NCI-H510A treated with DMSO at 0.1 percent for 48 hours (cell line): ENCODE data around the gene SUMO3.

ENCODE experiments used
- DNase-seq: peaks from one replicate; lab custom pipeline; 2025; lab: John Stamatoyannopoulos, UW

Gene SUMO3

DNA sequence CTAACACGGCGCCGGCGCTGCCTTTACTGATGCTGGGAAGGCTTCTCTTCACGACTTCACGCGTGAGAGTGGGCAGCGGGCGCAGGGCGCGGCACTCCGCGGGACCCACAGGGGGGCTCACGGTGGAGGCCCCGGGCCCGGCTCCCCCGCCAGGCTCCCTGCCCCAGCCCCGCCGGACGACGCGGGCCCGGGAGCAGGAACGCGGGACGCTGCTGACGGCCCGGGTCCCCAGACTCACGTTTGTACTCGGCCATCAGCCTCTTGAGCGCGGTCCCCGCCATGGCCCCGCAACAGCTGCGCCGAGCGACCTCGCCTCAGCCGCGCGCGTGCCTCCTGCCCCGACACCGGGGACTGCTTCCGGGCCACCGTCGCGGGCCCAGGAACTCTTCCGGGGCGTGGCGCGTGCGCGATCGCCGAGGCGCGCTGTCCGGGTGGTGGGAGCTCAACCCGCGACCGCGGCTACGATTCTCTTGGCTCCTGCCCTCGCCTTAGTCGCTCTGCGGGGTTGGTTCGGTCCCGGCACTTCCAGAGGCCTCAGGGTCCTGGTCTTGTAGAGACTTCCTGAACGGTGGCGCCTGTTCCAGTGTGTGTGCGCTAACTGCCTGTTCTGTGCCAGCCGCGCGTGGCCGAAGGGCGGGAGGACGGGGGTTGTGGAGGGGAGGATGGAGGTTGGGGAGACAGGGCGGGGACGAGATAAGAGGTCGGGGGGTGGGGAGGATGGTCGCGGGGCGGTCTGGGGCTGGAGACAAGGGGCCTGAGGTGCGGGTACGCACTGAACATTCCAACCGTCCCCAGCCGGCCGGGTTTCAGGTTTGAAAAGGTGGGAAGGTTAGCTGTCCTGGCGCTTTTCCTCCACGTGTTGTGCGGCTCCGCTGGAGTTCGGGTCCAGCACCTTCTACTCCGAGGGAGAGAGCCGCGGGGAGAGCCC, 16.1 kb downstream of the SUMO3 start, which contains the start of gene UBE2G2:
UBE2G2 (minus strand) TSS at position 353 of the 928 bp plus-strand sequence; CDS start at position 281, 72 bp downstream.
- peak; percentile 72 for DNase-seq

DNA sequence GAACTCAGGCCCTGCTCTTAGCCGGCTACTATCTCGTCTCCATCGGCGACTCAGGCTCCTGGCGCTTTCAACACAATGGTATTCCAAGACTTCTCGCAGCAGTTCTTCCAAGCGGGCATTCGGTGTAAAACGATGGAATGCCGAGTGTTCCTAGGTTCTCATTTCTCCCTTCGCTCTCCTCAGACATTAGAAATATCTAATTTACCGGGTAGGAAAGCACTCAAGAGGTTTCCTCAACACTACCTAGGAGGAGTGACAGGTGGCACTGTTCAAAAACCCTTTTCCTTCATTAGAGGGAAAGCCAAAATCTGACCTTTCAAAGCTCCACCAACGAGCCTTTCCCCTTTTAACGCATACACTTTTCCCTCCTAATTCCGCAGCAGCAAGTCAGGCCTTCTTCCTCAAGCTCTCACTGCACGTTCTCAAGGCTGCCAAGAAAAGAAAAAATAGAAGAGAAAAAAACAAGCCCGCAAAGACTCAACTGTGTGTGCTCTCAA, 16.8 kb downstream of the SUMO3 start:
- DNase-seq = peak; percentile 17

DNA sequence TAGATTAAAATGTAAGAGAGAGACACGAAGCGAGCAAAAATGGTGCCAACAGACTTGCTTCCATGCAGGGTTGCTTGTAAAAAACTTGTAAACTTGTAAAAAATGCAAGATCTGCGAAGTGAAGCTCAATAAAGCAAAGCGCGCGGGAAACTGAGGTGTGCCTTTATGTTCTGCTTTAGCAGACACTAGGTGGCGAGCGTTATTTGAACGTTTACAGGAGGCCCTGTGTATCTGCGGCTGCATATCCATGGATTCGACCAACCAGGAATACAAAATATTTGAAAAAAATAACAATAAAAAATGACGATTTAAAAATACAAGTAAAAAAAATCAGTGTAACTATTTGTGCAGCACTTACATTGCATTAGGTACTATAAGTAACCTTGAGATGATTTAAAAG, 17.8 kb downstream of the SUMO3 start:
- peak; percentile 17 for DNase-seq

DNA sequence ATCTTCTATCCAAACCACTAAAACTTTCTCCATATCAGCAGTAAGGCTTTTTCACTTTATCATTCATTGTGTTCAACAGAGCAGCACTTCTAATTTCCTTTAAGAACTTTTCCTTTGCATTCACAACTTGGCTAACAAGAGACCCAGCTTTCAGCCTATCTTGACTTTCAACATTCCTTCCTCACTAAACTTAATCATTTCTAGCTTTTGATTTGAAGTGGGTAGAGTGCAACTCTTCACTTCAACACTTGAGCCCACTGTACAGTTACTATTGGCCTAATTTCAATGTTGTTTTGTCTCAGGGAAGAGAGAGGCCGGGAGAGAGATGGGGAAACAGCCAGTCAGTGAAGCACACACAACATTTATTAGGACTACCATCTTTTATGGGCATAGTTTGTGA, 18.2 kb downstream of the SUMO3 start:
- DNase-seq = no peak

DNA sequence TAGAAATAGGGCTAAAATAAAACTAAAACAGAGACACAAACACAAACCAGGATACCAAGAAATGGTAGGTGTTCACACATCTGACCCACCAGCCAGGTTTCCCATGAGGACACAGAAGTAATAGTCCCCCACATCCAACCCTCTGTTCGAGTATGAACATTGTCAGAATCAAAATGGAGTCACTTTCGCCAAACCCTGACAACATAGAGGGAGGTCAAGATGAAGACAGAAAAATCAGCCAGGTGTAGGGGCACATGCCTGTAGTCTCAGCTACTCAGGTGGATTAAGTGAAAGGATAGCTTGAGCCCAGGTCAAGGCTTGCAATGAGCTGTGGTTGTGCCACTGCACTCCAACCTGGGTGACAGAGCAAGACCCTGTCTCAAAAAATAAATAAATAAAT, 20.1 kb downstream of the SUMO3 start:
- DNase-seq = no peak

DNA sequence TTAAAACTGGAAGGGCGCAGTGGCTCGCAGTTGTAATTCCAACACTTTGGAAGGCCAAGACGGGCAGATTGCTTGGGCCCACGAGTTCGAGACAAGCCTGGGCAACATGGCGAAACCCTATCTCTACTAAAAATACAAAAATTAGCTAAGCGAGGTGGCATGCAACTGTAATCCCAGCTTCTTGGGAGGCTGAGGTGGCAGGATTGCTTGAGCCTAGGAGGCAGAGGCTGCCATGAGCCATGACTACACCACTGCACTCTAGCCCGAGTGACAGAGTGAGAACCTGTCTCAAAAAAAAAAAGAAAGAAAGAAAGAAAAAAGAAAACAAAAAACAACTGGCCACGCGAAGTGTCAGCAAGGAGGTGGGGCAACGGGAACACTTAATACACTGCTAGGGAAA, 22.5 kb downstream of the SUMO3 start:
- DNase-seq = no peak

DNA sequence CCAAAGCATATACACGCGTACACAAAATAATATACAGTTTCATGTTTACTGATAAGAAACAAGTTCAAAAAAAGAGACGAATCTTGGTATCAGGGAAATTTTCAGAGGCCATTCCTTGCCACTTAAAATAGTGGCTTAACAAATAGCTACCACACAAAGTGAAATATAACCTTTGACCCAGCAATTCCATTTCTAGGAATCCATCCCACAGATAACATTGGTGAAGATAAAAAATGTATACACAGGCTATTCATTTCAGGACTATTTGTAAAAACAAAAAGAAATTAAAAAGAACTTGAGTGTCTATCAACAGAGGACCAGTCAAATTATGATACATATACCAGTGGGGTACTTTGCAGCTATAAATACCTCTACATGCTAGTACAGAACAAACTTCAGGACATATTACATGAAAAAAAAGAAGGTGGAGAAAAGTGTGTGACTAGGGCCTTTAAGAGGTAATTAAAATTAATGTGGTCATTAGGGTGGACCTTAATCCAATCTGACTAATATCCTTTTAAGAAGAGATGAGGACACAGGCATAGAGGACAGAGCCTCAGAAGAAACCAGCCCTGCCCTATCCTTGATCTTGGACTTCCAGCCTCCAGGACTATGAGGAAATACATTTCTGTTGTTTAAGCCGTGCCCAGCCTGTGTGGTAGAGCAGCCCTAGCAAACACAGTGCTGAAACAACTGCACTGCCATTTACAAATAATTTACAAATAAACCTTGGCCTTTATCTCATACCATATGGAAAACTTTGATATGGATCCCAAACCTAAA, 24.1 kb downstream of the SUMO3 start:
- no peak for DNase-seq

DNA sequence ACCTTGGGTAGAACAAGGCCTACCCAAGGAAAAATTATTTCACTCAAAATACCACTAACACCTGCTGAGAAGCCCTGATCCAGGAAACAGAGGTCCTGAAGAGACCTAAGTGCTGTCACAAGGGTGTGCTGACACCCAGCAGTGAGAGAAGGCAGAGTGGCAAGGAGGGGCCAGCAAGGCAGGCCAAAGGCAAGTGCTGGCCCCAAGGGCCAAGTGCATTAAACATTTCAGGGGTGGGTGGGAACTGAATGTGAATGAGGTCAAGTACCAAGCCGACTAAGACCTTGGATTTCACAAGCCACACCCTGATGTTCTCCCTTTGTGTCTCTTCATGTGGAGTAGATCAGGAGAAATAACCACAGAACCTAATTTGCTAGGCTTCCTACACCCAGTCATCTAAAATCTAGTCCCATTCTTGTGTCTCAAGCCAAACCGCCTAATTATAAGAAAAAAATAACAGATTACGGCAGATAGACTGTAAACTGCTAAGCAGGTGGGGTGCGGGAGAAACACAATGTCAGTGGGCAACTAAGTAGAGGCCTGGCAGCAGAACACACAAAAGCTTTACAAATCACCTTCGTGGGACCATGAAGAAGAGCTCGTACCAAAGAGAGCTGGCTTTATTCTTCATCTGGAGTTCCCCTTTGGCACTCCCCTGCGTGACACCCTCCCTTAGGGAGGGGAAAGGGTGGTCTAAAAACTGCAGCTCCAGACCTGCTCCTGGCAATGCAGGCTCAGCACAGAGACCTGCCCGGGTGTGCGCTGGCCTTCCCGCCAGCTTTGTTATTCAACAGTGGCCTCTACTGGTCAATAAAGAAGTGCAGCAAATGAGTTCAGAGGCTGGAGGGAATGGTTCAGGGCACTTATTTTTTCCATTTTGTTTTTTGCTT, 24.9 kb downstream of the SUMO3 start:
- DNase-seq = peak; percentile 81

DNA sequence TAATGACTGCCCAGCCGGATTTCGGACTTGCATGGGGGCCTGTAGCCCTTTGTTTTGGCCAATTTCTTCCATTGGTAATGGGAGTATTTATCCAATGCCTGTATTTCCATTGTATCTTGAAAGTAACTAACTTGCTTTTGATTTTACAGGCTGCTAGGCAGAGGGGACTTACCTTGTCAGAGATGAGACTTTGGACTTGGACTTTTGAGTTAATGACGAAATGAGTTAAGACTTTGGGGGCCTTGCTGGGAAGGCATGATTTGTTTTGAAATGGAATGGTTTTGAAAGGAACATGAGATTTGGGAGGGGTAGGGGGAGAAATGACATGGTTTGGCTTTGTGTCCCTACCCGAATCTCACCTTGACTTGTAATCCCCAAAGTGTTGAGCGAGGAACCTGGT, 25.9 kb downstream of the SUMO3 start:
- DNase-seq = no peak

DNA sequence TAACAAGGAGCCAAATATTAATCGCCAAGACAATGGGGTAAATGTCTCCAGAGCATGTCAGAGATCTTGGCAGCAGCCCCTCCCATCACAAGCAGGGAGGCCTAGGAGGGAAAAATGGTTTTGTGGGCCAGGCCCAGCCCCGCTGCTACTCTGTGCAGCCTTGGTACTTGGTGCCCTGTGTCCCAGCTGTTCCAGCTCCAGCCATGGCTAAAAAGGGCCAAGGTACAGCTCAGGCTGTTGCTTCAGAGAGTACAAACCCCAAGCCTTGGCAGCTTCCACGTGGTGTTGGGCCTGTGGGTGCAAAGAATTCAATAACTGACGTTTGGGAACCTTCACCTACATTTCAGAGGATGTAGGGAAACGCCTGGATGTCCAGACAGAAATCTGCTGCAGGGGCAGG, 26.6 kb downstream of the SUMO3 start:
- DNase-seq = no peak

DNA sequence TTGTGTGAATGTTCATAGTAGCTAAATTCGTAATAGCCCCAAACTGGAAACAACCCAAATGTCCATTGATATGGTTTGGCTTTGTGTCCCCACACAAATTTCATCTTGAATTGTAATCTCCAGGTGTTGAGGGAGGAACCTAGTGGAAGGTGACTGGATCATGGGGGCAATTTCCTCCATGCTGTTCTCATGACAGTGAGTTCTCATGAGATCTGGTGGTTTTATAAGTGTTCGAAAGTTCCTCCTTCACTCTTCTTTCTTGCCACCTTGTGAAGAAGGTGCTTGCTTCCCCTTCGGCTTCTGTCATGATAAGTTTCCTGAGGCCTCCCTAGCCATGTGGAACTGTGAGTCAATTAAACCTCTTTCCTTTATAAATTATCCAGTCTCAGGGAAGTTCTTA, 27.5 kb downstream of the SUMO3 start:
- DNase-seq = no peak

DNA sequence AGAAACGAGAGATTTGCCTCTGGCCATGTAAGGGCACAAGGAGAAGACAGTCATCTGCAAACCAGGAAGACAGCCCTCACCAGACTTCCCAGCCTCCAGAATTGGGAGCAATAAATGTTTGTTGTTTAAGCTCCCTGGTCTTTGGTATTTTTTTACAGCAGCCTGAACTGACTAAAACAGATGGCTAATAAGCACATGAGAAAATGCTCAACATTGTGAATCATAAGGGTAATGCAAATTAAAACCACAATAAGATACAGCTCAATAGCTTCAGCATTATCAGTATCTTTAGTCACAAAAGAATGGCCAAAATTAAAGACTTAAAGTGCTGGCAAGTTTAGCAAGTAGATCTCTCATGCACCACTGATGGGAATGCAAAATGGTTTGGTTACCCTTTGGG, 28.0 kb downstream of the SUMO3 start:
- DNase-seq = no peak

DNA sequence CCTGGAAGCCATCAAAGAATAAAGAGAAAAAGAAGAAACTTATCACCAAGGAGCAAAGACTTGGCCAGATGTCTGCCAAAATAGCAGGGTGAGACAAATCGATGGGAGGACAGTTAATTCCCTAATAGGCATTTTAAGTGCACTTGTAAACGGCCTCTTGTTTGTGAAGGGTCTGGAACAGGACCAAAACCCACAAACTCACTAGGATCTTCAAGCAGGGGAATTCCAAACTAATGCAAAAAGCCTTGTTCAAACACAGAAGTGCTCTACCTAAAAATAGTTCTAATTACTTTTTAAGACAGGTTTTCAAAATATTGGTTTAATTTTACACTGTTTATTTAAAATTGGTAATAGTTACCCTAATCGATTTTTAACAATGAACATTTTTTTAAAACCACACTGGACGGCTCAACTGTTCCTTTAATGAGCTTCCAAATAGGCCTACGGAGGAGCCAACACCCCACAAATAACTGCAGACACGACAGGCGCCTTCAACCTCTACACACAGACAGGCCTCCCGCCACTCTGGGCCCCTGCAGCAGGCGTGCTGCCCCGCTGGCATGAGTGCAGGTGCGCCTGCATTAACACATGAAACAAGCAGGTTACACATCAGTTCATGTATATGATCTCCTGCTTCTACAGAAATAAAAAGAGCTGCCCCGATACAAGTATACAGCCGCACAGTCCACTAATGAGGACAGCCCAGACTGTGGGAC, 32.1 kb downstream of the SUMO3 start:
- DNase-seq = no peak

DNA sequence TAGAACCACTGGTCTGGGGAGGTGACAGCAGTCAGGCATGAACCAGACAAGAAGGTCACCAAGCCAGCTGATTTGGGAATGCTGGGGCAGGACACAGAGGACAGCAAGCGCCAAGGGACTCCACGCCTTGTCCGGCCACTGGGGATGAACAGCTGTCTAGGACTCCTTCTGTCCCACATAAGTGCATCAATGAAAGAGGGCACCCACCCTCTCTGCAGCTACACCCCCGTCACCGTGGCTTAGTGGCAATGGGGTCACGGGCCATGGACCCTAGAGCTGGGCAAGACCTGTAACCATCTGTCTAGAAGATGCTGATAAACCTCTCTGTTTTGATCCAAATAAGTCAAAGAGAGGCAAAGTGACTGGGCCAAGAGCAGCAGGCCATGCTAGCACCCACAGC, 33.1 kb downstream of the SUMO3 start:
- DNase-seq = no peak

DNA sequence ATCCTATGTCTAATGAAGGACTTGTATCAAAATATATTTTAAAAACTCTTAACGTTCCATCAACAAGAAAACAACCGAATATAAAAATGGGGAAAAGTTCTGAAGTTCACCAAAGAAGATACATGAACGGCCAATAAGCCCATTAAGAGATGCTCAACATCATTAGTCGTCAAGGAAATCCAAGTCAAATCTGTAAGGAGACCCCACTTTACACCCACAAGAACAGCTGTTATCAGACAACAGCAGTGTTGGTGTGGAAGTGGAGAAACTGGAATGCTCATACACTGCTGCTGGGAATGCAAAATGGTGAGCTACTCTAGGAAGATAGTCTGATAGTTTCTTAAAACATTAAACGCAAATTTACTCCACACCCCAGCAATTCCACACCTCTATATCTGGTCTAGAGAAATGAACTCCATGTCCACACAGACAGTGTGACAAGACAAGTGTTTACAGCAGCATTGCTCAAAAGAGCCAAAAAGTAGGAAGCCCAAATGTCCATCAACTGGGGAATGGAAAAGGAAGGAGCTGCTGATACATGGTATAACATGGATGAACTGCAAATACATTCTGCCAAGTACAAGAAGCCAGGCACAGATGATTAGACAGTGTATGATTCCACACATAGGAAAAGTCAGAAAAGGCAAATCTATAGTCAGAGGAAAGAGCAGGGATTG, 34.7 kb downstream of the SUMO3 start:
- no peak for DNase-seq

DNA sequence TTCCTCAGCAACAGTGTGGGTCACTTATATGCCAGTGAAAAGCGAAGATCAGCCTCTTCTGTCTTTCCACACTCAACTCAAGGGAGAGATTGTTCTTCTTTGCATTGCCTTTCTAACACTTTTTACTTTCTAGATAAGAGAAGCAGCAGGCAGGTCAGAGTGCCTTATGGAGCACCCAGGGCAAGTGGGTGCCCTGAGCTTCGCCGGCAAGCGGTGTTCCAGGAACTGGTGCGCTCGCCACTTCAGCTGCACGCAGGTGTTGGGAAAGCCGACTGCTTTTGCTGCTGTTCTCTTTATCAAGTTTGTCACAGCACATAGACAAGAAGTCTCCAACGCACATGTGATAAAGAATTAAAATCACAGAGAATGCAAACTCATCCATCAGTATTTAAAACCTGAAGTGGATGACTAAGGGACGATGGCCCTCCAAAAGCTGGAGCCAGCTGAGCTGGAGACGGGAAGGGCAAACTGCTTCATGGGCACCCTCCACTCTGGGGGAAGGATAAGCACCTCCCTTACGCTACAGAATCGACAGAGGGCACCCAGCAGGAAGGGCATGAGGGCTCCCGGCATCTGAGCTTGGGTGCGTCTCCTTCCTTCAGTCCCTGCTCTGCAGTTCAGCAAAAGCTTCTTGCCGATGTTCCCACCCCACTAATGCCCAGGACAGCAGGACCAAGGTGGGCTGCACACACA, 36.9 kb downstream of the SUMO3 start:
- DNase-seq = no peak

DNA sequence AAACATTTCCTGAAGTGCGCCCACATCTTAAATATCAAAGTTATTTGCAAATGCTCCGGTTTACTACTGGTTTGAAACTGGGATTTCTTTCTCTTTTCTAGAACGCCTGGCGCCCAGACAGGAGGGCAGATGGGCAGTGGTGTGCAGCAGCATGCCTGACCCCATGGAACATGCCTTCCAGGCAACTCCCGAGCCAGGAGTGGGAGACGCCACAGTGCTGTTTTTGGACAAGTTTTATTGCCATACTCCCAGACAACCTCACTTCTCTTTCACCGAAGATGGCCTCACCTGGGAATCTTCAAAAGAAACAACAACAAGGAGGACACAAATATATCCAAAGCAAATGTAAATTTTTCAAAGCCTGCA, 37.7 kb downstream of the SUMO3 start:
- DNase-seq = no peak

DNA sequence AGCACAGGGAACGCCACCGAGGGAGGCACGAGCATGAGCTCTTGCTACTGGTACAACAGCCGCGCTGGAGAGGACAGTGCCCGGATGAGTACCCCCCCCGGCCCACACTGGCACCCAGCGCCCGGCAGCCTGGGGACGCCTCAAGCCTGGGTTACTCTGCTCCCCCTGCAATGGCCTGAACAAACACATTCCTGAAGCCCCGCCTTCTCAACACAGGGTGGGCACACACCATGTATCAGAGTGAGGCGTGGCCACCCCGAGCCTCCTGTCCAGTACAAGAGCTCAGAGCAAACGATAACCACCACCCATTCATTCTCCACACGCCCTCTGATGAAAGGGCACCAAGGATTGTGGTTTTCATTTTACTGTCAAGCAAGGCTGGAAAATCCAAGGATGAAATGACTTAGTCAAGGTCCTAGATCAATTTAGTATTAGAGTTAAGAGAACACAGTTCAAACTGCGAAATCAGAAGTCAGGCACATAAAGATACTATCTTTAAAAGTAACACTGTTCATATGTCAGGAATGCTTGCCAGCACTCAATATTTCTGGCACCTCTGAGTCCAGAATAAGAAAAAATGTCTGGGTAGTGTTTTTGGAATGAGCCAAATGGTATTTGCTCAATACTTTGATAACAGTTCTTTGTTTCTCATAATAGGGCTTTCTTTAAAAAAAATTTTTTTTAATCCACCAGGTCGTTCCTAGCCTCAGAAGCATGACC, 38.3 kb downstream of the SUMO3 start:
- DNase-seq = no peak

DNA sequence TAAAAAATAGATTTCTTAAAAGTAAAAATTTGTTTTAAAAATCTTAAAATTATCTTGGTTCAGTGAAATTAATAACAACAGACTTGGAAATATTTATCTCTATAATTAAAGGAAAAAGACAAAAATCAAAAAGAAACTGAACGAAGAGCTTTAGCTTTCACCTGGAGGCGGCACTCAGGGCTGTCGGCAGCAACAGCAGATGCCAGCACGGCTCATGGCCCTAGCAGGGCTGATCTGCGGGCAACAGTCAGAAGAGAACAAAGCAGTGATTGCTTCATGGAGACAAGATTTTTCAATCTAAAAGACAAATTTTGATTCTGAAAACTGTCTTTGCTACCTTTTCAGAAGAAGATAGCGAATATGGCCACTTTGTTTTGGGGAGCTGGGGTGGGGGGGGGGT, 38.9 kb downstream of the SUMO3 start:
- no peak for DNase-seq
